Panc1 (cell line): ENCODE data around the gene MAPKAP1. TPM values are rescaled to one million over a fixed set of nuclear protein-coding genes. Genes with fewer than 3 reads are reported as not detected.
A peak's percentile ranks its signal among the peaks of the same experiment; 100 is the strongest.

Experiments
- ATAC-seq: fragments of 200-7000 bp; cut with Tn5 transposase; 2 replicates; pipeline ENCODE4 v1.9.1; 2020; ENCODE audit warnings: mild to moderate bottlenecking, moderate library complexity
- BruUV-seq: library from RNA; stranded (reverse); fragments of 400-500 nt; replicated peaks from 2 replicates; lab custom pipeline; 2021; lab: Mats Ljungman, UMichigan
- CTCF ChIA-PET: fragments of 300-600 bp; sonication (Branson Sonifier 250); formaldehyde crosslinking; loops from one replicate; lab custom pipeline; 2022; ENCODE audit warnings: antibody characterized with exemption; lab: Charles Lee
- POLR2A ChIA-PET: fragments of 300-600 bp; sonication (Branson Sonifier 250); formaldehyde crosslinking; loops from one replicate; lab custom pipeline; 2022; ENCODE audit warnings: antibody characterized with exemption; lab: Charles Lee
- DNase-seq: peaks from one replicate; pipeline ENCODE4 v3.0.0-alpha.2; 2010; ENCODE audit warnings: low read depth, low spot score
- H3K27ac ChIP-seq: 2 replicates; pipeline ENCODE4 v1.5.1; 2011; ENCODE audit warnings: mild to moderate bottlenecking, low read length, inconsistent platforms
- H3K27me3 ChIP-seq: fragments of 200-500 bp; sonication (Bioruptor generic); 2 replicates; pipeline ENCODE4 v1.6.0; 2014; ENCODE audit warnings: low read length, inconsistent platforms; ENCODE audit not compliant: control insufficient read depth, insufficient read depth
- H3K36me3 ChIP-seq: fragments of 200-500 bp; sonication (Bioruptor generic); 2 replicates; pipeline ENCODE4 v1.5.1; 2014; ENCODE audit warnings: inconsistent platforms, mild to moderate bottlenecking, low read length, moderate library complexity; ENCODE audit not compliant: control insufficient read depth, insufficient read depth
- H3K4me1 ChIP-seq: 2 replicates; pipeline ENCODE4 v1.5.1; 2011; ENCODE audit warnings: inconsistent platforms, mild to moderate bottlenecking, low read length, moderate library complexity; ENCODE audit not compliant: control insufficient read depth, insufficient read depth
- H3K4me3 ChIP-seq, 2 experiments: 2 replicates each; pipeline ENCODE4 v1.5.1; 2011 to 2012; ENCODE audit warnings: low read depth in 2 of 2, low read length in 2 of 2, mild to moderate bottlenecking in 2 of 2, inconsistent platforms in 1 of 2, moderate library complexity in 1 of 2
- H3K9me3 ChIP-seq: fragments of 200-500 bp; sonication (Bioruptor generic); 2 replicates; pipeline ENCODE4 v1.5.1; 2014; ENCODE audit warnings: low read depth, mild to moderate bottlenecking, inconsistent platforms, low read length, moderate library complexity; ENCODE audit not compliant: control insufficient read depth, insufficient read depth
- POLR2AphosphoS5 ChIP-seq: IDR thresholded peaks from 2 replicates; pipeline ENCODE4 v1.6.1; 2012; ENCODE audit warnings: mild to moderate bottlenecking, low read depth, low read length, moderate library complexity
- SIN3A ChIP-seq: IDR thresholded peaks from 2 replicates; pipeline ENCODE4 v1.6.1; 2012; ENCODE audit warnings: low read depth, mild to moderate bottlenecking, low read length, moderate library complexity, borderline replicate concordance; ENCODE audit not compliant: insufficient read depth
- TCF7L2 ChIP-seq: IDR thresholded peaks from 2 replicates; pipeline ENCODE4 v1.6.1; 2011; ENCODE audit warnings: mild to moderate bottlenecking, low read depth, low read length, inconsistent platforms
- in situ Hi-C: cut with HindIII; loops from 2 replicates; pipeline ENCODE4 v1.10.0; 2016; ENCODE audit warnings: low sequenced_read_pairs, low pct_unique_long_range_greater_than_20kb
- intact Hi-C: fragments of 100-400 bp; cut with micrococcal nuclease; formaldehyde crosslinking; loops from one replicate; pipeline ENCODE4 v1.10.0; 2022; ENCODE audit not compliant: unreplicated experiment
- total RNA-seq: library from RNA; stranded (reverse); gene quantifications from one replicate; pipeline ENCODE4 v1.2.1, GENCODE V29; 2021; ENCODE audit not compliant: unreplicated experiment
- TF ChIP-seq, protein P1 (sequence below), 2 experiments: IDR thresholded peaks; 2 replicates each; pipeline ENCODE4 v1.6.1; 2011 to 2012; ENCODE audit warnings: low read depth in 2 of 2, control low read depth in 1 of 2, low read length in 1 of 2, mild to moderate bottlenecking in 1 of 2, moderate library complexity in 1 of 2; ENCODE audit not compliant: insufficient read depth in 1 of 2
- TF ChIP-seq, protein P2 (sequence below): fragments of 450-650 bp; IDR thresholded peaks from 2 replicates; pipeline ENCODE4 v1.5.1; 2017; ENCODE audit warnings: mild to moderate bottlenecking

Gene MAPKAP1
- total RNA-seq, 1 experiment from 2014 or later = 72.7 TPM

DNA sequence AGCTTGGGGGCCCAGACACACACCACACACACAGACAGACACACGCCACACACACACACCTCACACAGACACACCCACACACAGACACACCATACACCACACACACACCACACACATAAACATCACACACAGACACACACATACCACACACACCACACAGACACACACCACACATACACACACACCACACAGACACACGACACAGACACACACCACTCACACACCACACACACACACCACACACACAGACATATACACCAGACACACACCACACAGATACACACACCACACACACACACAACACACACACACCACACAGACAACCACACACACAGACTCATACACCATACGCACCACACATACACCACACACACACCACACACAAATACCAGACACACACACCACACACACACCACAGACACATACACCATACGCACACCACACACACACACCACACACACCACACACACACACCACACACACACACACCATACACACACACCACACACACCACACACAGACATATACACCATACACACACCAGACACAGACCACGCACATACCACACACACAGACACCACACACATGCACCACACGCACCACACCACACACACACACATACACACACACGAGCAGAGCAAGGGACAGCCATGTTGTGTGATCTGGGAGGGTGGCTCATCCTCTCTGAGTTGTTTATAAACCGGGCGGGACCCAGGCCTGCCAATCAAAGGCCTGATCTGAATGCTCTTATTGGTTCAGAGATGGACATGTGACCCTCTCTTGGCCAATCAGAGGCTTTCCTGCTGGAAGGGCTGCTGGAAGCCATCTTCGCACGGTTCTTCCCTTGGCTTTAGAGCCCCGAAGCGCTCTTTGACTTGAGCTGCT, 297.1 kb downstream of the MAPKAP1 start:
- ChIA-PET CTCF (no interaction called here), POLR2A (no interaction called here)
- H3K4me1 ChIP-seq = peaks cover 11% of the 10 kb centered on the region; the same call in 1 of the 2 replicates
- DNase-seq (peak; percentile 88), ATAC-seq (peak; percentile 76)
- H3K4me3 ChIP-seq = peak overlapping the region; percentile 60 to 69
- no peaks in the 10 kb centered on the region for H3K9me3 ChIP-seq
- peaks cover 3% of the 10 kb centered on the region; the same call in 1 of the 2 replicates for H3K36me3 ChIP-seq
- peak overlapping the region; percentile 85 for H3K27ac ChIP-seq
- BruUV-seq = TSS peak; percentile 51
- in situ Hi-C loops = no loop called here
- no peaks in the 10 kb centered on the region for H3K27me3 ChIP-seq
- intact Hi-C loops = no loop called here
- TF ChIP-seq, protein P1, sequence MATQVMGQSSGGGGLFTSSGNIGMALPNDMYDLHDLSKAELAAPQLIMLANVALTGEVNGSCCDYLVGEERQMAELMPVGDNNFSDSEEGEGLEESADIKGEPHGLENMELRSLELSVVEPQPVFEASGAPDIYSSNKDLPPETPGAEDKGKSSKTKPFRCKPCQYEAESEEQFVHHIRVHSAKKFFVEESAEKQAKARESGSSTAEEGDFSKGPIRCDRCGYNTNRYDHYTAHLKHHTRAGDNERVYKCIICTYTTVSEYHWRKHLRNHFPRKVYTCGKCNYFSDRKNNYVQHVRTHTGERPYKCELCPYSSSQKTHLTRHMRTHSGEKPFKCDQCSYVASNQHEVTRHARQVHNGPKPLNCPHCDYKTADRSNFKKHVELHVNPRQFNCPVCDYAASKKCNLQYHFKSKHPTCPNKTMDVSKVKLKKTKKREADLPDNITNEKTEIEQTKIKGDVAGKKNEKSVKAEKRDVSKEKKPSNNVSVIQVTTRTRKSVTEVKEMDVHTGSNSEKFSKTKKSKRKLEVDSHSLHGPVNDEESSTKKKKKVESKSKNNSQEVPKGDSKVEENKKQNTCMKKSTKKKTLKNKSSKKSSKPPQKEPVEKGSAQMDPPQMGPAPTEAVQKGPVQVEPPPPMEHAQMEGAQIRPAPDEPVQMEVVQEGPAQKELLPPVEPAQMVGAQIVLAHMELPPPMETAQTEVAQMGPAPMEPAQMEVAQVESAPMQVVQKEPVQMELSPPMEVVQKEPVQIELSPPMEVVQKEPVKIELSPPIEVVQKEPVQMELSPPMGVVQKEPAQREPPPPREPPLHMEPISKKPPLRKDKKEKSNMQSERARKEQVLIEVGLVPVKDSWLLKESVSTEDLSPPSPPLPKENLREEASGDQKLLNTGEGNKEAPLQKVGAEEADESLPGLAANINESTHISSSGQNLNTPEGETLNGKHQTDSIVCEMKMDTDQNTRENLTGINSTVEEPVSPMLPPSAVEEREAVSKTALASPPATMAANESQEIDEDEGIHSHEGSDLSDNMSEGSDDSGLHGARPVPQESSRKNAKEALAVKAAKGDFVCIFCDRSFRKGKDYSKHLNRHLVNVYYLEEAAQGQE (IDR thresholded peaks at IDR 0.05; ENCODE audit: insufficient read depth in 1 of 2, low read depth in 2 of 2, low read length in 1 of 2) = no peak
- TF ChIP-seq SIN3A (no peak), TCF7L2 (peak; percentile 74; the same call in 1 of the 2 replicates), POLR2AphosphoS5 (peak; percentile 68)
- TF ChIP-seq, protein P2, sequence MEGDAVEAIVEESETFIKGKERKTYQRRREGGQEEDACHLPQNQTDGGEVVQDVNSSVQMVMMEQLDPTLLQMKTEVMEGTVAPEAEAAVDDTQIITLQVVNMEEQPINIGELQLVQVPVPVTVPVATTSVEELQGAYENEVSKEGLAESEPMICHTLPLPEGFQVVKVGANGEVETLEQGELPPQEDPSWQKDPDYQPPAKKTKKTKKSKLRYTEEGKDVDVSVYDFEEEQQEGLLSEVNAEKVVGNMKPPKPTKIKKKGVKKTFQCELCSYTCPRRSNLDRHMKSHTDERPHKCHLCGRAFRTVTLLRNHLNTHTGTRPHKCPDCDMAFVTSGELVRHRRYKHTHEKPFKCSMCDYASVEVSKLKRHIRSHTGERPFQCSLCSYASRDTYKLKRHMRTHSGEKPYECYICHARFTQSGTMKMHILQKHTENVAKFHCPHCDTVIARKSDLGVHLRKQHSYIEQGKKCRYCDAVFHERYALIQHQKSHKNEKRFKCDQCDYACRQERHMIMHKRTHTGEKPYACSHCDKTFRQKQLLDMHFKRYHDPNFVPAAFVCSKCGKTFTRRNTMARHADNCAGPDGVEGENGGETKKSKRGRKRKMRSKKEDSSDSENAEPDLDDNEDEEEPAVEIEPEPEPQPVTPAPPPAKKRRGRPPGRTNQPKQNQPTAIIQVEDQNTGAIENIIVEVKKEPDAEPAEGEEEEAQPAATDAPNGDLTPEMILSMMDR = no peak

DNA sequence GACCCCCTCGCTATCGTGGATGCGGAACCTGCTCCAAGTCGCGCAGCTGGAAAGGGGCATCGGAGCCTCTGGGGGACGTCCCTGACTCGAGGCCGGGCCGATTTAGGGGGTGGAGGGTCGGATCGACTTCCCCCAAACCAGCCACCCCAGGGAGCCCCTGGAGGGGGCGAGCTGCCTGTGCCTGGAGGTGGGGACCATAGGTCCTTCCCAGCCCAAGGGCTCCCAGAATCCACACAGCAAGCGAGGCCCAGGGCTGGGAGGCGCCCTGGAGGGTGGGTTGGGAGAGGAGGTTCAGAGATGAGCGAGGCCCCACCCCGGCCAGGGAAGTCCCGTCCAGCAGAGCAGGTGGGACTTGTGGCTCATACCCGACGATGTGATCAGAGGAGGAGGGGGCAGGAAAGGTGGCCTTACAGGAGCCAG, 297.8 kb downstream of the MAPKAP1 start:
- peaks cover 11% of the 10 kb centered on the region; the same call in 1 of the 2 replicates for H3K4me1 ChIP-seq
- H3K27me3 ChIP-seq = no peaks in the 10 kb centered on the region
- TF ChIP-seq, protein P1 (IDR thresholded peaks at IDR 0.05; ENCODE audit: insufficient read depth in 1 of 2, low read depth in 2 of 2, low read length in 1 of 2) = no peak
- no peak for TF ChIP-seq SIN3A
- no peak for TF ChIP-seq POLR2AphosphoS5
- TF ChIP-seq TCF7L2 = no peak
- TF ChIP-seq, protein P2 = no peak
- no peak overlapping the region for H3K4me3 ChIP-seq
- H3K9me3 ChIP-seq = no peaks in the 10 kb centered on the region
- intact Hi-C loops (no loop called here), in situ Hi-C loops (no loop called here)
- BruUV-seq = no TSS peak
- ChIA-PET POLR2A (no interaction called here), CTCF (no interaction called here)
- ATAC-seq (peak; percentile 52), DNase-seq (no peak)
- H3K36me3 ChIP-seq = peaks cover 3% of the 10 kb centered on the region; the same call in 1 of the 2 replicates
- H3K27ac ChIP-seq = peak overlapping the region; percentile 85
